Measurements from ENCODE around the gene KCNN3.

GRCh38 chr1:154884869-154885701, 15.0 kb upstream of the KCNN3 start:
- TF ChIP-seq TAF1 (IDR thresholded peaks at IDR 0.05; ENCODE audit: borderline replicate concordance, low read depth, low read length) (no peak), POLR2A (IDR thresholded peaks at IDR 0.05; ENCODE audit: low read depth, low read length) (no peak)
